Activated T-cell treated with anti-CD3 and anti-CD28 coated beads, Interleukin-2, amount 50 U/mL, for 4 hours (primary cell): ENCODE measurements around the gene ACP6. TPM values are rescaled to one million over a fixed set of nuclear protein-coding genes. Genes with fewer than 3 reads are reported as not detected.

Source experiments
- ATAC-seq, 2 donors: fragments of 200-7000 bp; cut with Tn5 transposase; one replicate each; pipeline ENCODE4 v1.10.0; 2021
- DNase-seq: peaks from one replicate; pipeline ENCODE4 v3.0.0-alpha.2; 2020
- H3K27me3 Mint-ChIP-seq: one replicate; pipeline ENCODE4 v1.8.0; 2021; ENCODE audit warnings: low read depth, mixed read lengths
- H3K36me3 Mint-ChIP-seq: one replicate; pipeline ENCODE4 v1.8.0; 2022; ENCODE audit warnings: mixed read lengths; ENCODE audit not compliant: insufficient read depth
- H3K4me1 Mint-ChIP-seq: one replicate; pipeline ENCODE4 v1.8.0; 2021; ENCODE audit warnings: low read depth, mixed read lengths
- H3K4me3 Mint-ChIP-seq: one replicate; pipeline ENCODE4 v1.8.0; 2021; ENCODE audit warnings: mild to moderate bottlenecking, moderate library complexity, mixed read lengths
- H3K9me3 Mint-ChIP-seq: one replicate; pipeline ENCODE4 v1.8.0; 2021; ENCODE audit warnings: mixed read lengths
- total RNA-seq, 3 donors: library from RNA; stranded (reverse); gene quantifications; one replicate each; pipeline ENCODE4 v1.2.1, GENCODE V29; 2021

Gene ACP6
- total RNA-seq, 3 donors from 2014 or later, result 5.2 to 8.1 (median 5.6) TPM

DNA sequence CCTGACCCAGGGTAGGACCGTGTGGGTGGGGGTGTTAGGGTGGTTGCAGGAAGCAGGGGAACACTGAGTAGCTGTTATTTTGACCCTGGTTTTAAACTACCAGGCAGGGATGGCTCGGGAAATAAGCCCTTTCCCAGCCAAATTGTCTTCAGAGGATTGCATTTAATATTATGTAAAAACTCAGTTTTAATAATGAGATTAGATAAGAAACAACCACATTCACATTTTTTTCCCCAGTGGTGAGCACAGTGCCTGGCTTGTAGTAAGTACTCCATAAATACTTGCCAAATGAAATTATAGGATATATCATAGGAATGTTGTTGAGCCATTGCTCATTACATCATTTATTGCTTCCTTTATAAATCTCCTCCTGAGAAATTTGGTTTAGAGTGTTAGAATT lies 3.1 kb upstream of the ACP6 start:
- no peak for ATAC-seq
- Mint-ChIP-seq H3K27me3 (peaks cover 2% of the 10 kb centered on the region), H3K36me3 (no peaks in the 10 kb centered on the region), H3K9me3 (peaks cover 5% of the 10 kb centered on the region), H3K4me3 (no peak overlapping the region), H3K4me1 (peaks cover 16% of the 10 kb centered on the region)
- no peak for DNase-seq

DNA sequence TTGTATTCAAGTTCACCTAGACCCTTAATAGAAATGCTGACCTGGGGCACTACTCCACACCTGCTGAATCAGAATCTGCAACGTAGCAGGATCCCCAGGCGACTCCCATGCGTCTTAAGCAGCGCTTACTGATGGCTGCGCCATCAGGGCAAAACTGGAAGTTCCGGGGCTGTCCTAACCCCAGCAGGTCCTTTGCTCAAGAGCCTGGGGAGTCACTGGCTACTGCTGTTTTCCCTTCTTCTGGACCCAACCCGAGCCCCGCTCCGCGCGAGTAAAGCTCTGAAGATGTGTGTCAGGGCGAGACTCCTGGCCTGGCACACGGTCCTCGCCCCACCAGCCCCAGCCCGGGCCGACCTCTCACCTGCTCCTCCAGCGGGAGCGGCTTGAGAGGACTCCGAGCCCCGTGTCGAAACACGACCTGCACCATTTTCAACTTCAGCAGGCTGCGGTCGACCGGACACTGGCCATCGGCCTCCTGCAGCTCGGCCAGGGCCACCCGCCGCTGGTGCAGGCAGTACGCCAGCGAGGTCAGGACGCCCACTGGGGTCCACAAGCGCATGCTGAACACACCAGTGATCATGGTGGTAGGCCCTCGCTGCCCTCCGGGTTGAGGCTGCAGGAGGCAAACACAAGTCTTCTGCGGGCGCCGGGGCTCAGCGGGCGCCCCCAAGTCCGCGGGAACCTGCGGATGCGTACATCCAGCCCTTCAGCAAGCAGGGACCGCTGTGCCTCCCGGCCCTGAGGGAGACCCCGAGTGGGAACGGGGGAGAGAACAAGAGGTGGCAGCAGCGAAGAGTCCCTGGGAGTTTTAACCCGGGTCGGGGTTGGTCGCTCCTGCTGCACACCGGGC lies 630 bp downstream of the ACP6 start:
- DNase-seq, result peak; percentile 29
- Mint-ChIP-seq H3K9me3 (no peaks in the 10 kb centered on the region), H3K4me3 (peak overlapping the region; percentile 89), H3K4me1 (peaks cover 17% of the 10 kb centered on the region), H3K36me3 (no peaks in the 10 kb centered on the region), H3K27me3 (no peaks in the 10 kb centered on the region)
- peak; percentile 51 to 53 for ATAC-seq

DNA sequence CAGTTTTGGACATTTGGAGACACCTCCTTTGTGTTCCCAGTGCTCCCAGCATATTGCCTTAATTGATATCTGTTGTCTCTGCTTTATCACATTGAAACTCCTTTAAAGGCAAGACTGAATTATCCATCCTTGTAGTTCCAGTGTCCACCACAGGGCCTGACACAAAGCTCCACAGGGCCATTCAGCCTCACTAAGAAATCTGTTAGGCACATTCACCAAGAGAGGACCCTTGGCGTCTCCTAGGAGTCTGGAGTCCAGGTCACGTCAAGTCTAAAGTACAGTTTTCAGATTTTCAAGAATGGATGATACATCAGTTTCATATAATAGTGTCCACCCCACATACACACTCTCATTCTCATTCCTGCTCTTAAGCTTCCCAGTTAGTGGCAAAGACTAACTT lies 4.8 kb downstream of the ACP6 start:
- Mint-ChIP-seq H3K9me3 (no peaks in the 10 kb centered on the region), H3K4me1 (peaks cover 13% of the 10 kb centered on the region), H3K27me3 (no peaks in the 10 kb centered on the region), H3K36me3 (peaks cover 5% of the 10 kb centered on the region), H3K4me3 (no peak overlapping the region)
- ATAC-seq, result no peak
- DNase-seq, result no peak

DNA sequence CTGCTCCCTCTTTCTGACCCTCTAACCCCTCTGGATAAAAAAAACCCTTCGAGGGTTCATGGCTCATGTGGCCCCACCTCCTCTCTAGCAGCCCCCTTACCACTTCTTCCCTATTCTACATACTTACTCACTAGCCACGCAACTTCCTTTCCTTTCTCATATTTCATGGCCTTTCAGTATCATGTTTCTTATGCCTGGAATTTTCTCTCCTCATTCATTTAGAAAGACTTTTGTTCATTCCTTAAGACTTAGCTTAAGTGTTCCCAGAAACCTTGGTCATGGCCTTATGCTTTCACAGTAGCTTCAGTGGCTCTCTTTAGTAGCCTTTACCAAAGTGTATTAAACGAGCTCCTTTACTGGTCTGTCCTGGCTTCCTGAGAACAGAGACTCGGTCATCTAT lies 6.1 kb downstream of the ACP6 start:
- ATAC-seq (no peak), DNase-seq (no peak)
- H3K4me3 Mint-ChIP-seq, result no peak overlapping the region
- peaks cover 9% of the 10 kb centered on the region for H3K4me1 Mint-ChIP-seq
- H3K27me3 Mint-ChIP-seq, result no peaks in the 10 kb centered on the region
- no peaks in the 10 kb centered on the region for H3K9me3 Mint-ChIP-seq
- H3K36me3 Mint-ChIP-seq, result peaks cover 10% of the 10 kb centered on the region

DNA sequence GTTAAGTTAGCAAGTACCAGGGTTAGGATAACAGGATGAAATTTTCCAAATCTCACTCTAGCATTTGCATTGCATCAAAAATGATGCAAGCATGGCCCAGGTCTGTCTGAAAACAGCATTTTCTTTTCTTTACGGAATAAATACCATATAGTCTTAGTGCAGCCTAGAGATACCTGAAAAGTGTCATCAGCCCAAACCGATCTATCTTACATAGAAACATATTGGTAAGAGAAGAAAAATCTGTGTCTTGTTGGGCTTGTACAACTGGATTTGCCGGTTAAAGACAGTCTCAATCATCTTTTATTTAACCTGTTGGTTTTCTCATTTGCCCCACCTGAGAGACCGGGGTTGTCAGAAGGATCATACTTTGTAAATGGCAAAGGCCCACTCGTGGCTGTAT lies 15.8 kb downstream of the ACP6 start:
- H3K36me3 Mint-ChIP-seq, result peaks cover 29% of the 10 kb centered on the region
- no peaks in the 10 kb centered on the region for H3K9me3 Mint-ChIP-seq
- H3K27me3 Mint-ChIP-seq, result no peaks in the 10 kb centered on the region
- H3K4me3 Mint-ChIP-seq, result no peak overlapping the region
- peaks cover 2% of the 10 kb centered on the region for H3K4me1 Mint-ChIP-seq
- DNase-seq, result no peak
- no peak for ATAC-seq

DNA sequence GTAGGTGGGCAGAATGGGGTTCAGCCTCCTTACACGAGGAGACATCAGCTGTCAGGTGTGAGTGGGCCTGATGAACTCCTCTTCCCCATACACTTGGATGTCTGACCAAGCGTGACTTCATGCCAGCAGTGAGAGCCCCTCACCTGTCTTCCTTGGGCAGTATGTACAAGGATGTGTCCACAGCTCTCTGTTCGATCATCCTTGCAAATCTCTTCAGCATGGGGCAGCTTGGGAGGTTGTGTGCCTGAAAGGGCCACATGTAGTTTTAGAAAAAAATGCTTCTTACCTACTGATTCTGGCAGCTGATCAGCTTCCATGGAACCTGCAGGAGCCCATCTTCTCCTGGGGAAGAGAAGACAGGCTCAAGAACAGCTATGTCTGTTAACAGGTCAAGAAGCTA lies 18.0 kb downstream of the ACP6 start:
- DNase-seq (no peak), ATAC-seq (no peak)
- peaks cover 22% of the 10 kb centered on the region for H3K36me3 Mint-ChIP-seq
- no peak overlapping the region for H3K4me3 Mint-ChIP-seq
- no peaks in the 10 kb centered on the region for H3K9me3 Mint-ChIP-seq
- H3K27me3 Mint-ChIP-seq, result no peaks in the 10 kb centered on the region
- H3K4me1 Mint-ChIP-seq, result peaks cover 23% of the 10 kb centered on the region

DNA sequence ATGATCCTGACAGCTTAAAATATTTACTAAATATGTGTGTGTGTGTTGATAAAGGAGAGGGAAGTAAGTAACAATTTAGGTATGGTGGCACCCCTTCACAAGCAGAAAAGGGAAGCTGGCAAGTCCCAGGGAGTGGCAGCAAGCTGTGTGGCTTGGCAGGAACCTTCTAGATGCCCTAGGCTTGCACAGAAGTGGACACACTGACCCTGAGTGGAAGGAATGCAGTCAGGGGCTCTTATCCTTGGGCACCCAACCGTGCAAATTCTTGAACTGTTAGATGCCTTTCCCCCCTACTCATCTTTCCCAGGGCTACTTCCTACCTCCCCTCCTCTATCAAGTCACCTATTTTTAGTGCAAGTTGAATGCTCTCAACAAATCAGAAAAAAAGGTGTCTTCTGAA lies 18.9 kb downstream of the ACP6 start:
- H3K4me1 Mint-ChIP-seq, result peaks cover 31% of the 10 kb centered on the region
- no peak overlapping the region for H3K4me3 Mint-ChIP-seq
- H3K27me3 Mint-ChIP-seq, result no peaks in the 10 kb centered on the region
- H3K9me3 Mint-ChIP-seq, result no peaks in the 10 kb centered on the region
- ATAC-seq (no peak), DNase-seq (no peak)
- peaks cover 21% of the 10 kb centered on the region for H3K36me3 Mint-ChIP-seq

DNA sequence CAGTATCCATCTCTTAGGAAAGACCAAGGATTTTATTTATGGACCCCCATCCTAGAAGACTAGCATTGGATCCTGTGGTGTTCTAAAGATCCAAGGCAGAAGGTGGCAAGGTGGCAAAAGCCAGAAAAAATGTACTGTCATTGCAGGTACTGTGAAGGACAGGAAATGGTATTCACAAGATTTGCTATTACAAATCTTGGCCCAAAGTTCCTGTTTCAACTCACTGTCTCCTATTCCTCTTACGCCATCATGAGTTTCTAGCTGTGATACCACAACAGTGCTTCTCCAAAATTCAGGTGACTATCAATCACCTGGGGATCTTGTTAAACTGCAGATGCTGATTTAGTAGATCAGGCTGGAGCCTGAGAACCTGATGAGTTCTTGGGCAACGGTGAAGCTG lies 21.4 kb downstream of the ACP6 start:
- Mint-ChIP-seq H3K36me3 (peaks cover 15% of the 10 kb centered on the region), H3K27me3 (no peaks in the 10 kb centered on the region), H3K4me1 (peaks cover 50% of the 10 kb centered on the region), H3K4me3 (no peak overlapping the region), H3K9me3 (no peaks in the 10 kb centered on the region)
- DNase-seq (no peak), ATAC-seq (no peak)

DNA sequence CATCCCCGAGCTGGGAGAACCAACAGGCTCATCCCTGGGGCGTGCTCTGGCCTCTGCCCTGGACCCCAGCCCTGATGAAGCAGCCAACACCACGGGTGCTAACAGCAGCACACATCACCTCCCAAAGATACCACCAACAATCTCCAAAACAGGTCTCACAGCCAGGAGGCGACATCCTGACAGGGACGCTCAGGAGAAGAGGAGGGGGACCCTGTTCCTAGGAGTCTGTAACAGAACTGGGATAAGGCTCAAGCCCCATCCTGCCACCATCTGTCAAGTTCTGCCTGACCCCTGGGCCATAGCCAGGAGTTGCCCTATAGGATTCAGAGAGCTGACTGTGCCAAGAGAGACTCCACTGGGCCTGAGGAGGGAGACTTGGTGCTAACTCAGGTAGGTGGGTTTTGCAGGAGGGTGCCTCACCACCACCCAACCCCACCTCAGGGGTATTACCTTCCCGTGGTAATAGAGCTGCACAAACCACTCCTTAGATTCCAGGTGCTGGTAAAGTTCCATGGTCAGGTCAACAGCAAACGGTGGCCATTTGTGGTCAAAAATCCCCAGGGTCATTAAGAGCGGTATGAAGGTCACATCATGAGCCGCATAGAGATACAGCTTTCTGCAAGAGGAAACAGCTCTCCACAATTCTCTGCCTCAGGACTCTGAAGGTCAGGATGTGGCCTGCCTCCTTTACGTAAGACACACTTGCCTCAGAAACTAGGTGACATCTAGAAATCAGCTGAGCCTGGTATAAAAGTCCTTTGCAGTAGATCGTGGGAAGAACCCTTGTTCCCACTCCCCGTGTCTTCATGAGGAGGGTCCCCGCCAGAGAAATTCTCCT lies 22.3 kb downstream of the ACP6 start:
- no peak for DNase-seq

DNA sequence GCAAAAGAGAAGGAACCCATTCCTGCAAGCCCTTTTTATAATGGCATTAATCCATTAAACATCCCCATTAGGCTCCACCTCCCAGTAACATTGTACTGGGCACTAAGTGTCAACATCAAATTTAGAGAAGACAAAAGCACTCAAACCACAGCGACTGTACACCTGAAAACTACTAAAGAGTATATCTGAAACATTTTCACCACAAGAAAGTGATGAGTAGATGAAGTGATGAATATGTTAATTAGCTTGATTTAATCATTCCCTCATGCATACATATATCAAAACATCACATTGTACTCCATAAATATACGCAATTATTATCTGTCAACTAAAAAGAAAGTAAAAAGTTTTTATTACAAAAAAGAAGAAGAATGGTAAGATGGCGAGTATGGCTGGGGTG lies 26.4 kb downstream of the ACP6 start:
- DNase-seq, result no peak
- Mint-ChIP-seq H3K36me3 (peaks cover 15% of the 10 kb centered on the region), H3K4me1 (peaks cover 56% of the 10 kb centered on the region), H3K9me3 (no peaks in the 10 kb centered on the region), H3K4me3 (no peak overlapping the region), H3K27me3 (no peaks in the 10 kb centered on the region)
- ATAC-seq, result peak in 1 of 2 donors; percentile 17

More for the DNA sequence above, 22.3 kb downstream of the ACP6 start:
- Mint-ChIP-seq H3K36me3 (peaks cover 18% of the 10 kb centered on the region), H3K4me1 (peaks cover 50% of the 10 kb centered on the region), H3K27me3 (no peaks in the 10 kb centered on the region), H3K9me3 (no peaks in the 10 kb centered on the region), H3K4me3 (peak overlapping the region; percentile 14)
- ATAC-seq, result peak; percentile 46 to 49

DNA sequence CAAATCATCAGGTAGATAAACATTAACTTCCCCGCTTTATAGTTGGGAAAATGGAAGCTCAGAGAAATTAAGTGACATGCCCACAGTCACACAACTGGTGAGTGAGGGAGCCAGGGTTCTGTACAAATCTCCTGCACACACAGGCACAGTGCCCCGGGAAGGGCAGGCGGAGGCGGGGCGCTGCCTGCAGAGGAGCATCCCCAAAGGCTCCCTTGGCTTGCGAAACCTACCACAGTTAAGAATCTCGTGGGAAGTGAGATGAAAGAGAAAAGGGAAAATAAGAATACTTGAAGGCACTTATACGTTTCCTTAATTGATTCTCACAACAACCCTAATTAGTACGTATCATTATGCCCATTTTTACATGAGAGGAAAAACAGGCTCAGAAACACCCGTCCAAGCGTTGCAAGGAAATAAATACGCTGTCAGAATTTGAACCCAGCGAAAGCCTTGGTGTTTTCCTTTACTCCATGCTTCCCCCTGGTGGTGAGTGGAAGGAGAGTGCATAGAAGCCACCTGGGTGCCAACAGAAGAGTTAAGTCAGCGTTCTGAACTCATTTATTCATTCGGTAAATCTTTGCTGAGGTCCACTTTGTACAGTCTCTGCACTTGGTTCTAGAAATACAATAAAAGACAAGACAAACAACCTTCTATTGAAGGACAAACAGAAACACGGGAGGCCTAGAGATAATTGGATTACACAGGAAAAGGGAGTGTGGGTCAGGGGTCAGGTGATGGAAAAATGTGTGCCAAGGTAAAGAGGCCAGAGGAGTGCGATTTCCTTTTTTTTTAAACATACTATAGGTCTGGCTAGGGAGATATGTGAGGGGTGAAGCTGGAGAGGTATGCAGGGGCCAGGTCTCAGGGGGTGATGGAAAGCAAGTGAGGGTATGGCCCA lies 28.4 kb downstream of the ACP6 start:
- H3K9me3 Mint-ChIP-seq, result no peaks in the 10 kb centered on the region
- H3K4me1 Mint-ChIP-seq, result peaks cover 37% of the 10 kb centered on the region
- no peak overlapping the region for H3K4me3 Mint-ChIP-seq
- H3K27me3 Mint-ChIP-seq, result no peaks in the 10 kb centered on the region
- H3K36me3 Mint-ChIP-seq, result peaks cover 15% of the 10 kb centered on the region
- peak in 1 of 2 donors; percentile 28 for ATAC-seq
- DNase-seq, result peak; percentile 50

DNA sequence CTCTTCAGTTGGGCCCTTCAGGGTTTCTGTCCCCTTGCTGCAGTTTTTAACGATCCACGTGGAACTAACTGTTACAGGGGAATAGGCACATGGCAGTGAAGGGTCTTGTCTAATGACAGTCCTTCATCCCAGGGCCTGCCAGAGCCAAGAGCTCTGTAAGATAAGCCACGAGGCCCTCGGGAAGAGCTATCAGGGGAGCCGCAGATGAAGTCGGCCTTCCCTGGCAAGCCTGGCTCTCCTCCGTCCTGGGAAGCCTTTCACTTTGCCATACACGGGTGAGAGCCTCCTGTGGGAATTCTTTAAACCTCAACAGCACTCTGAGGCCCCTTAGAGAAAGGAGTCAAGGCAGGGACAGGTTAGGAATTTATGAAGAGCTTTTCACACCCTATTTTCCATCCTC lies 29.0 kb downstream of the ACP6 start:
- H3K36me3 Mint-ChIP-seq, result peaks cover 15% of the 10 kb centered on the region
- no peak overlapping the region for H3K4me3 Mint-ChIP-seq
- ATAC-seq, result no peak
- no peak for DNase-seq
- no peaks in the 10 kb centered on the region for H3K9me3 Mint-ChIP-seq
- no peaks in the 10 kb centered on the region for H3K27me3 Mint-ChIP-seq
- H3K4me1 Mint-ChIP-seq, result peaks cover 30% of the 10 kb centered on the region

DNA sequence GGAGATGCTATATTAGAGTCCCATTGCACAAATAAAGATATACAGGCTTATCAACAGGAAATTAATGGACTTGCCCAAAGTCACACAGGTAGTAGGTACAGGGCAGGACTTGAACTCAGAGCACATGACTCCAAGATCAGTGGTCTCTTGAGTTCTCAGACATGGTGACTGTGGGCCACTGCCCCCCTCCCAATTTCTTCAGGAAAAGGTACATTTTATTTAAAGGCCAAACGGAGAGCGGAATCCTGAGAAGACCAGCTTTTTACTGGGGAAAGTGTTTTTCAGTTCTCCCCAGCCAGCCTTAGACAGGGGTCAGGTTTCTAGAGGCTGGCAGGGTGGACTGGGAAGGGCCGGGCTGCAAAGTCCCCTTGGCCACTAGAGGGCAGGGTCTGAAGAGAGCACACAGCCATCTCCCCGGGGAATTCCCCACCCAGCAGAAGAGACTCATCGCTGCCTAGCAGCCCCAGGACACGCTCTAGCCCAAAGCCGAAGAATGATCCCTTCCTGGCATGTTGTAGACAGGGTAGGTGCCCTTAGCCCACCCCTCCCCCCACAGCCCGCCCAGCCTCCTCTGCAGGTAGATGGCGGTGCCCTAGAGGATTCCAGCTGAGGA lies 29.7 kb downstream of the ACP6 start:
- H3K36me3 Mint-ChIP-seq, result peaks cover 15% of the 10 kb centered on the region
- H3K4me1 Mint-ChIP-seq, result peaks cover 24% of the 10 kb centered on the region
- DNase-seq (peak; percentile 76), ATAC-seq (peak; percentile 96 to 98)
- H3K9me3 Mint-ChIP-seq, result no peaks in the 10 kb centered on the region
- H3K4me3 Mint-ChIP-seq, result no peak overlapping the region
- H3K27me3 Mint-ChIP-seq, result no peaks in the 10 kb centered on the region

DNA sequence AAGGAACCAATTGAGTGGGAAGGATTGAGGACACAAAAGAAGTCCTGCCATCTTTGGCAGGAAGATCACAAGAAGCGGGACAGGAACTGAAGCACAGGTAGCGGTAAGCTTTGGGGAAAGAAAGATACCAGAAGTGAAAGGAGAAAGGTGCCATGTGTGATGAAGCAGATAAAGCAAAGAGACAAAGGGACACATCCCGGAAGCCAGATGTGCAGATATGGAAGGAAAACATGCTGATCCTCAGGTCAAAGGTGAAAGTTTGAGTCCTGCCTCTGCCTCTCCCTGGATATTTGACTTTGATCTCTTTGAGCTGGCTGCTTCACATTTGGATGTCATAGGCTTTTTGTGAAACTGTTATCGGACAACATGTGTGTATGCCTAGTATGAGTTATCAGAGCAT lies 34.0 kb downstream of the ACP6 start:
- no peaks in the 10 kb centered on the region for H3K27me3 Mint-ChIP-seq

More for the DNA sequence above, 34.0 kb downstream of the ACP6 start:
- peaks cover 5% of the 10 kb centered on the region for H3K4me1 Mint-ChIP-seq
- H3K36me3 Mint-ChIP-seq, result peaks cover 1% of the 10 kb centered on the region
- ATAC-seq (no peak), DNase-seq (no peak)
- H3K9me3 Mint-ChIP-seq, result no peaks in the 10 kb centered on the region
- H3K4me3 Mint-ChIP-seq, result no peak overlapping the region
